ENCODE data around the gene L2HGDH. TPM values are rescaled to one million over a fixed set of nuclear protein-coding genes. Genes with fewer than 3 reads are reported as not detected.

The L2HGDH gene
- total RNA-seq, 1 donor from 2014 or later: 13.1 TPM

- Mint-ChIP-seq H3K27me3 (no peaks in the 10 kb centered on the region), H3K9me3 (ENCODE audit: low read depth) (no peaks in the 10 kb centered on the region), H3K36me3 (ENCODE audit: insufficient read depth) (peaks cover 13% of the 10 kb centered on the region), H3K27ac (peak overlapping the region; percentile 9), H3K4me1 (ENCODE audit: low read depth) (no peaks in the 10 kb centered on the region), H3K4me3 (ENCODE audit: low read depth) (no peak overlapping the region)
- no peak for TF ChIP-seq CTCF (IDR thresholded peaks at IDR 0.05; ENCODE audit: unreplicated experiment)
- no peak for DNase-seq (ENCODE audit: low spot score, unreplicated experiment)
Measured at GRCh38 chr14:50288146-50288545, 23.9 kb downstream of the L2HGDH start.

GRCh38 chr14:50285861-50286260, 26.2 kb downstream of the L2HGDH start:
- no peaks in the 10 kb centered on the region for H3K4me1 Mint-ChIP-seq (ENCODE audit: low read depth)
- TF ChIP-seq CTCF (IDR thresholded peaks at IDR 0.05; ENCODE audit: unreplicated experiment): no peak

GRCh38 chr14:50272498-50272897, 39.5 kb downstream of the L2HGDH start:
- DNase-seq (ENCODE audit: low spot score, unreplicated experiment): no peak
- Mint-ChIP-seq H3K27ac (no peak overlapping the region), H3K4me1 (ENCODE audit: low read depth) (no peaks in the 10 kb centered on the region), H3K36me3 (ENCODE audit: insufficient read depth) (peaks cover 10% of the 10 kb centered on the region), H3K27me3 (no peaks in the 10 kb centered on the region), H3K4me3 (ENCODE audit: low read depth) (no peak overlapping the region), H3K9me3 (ENCODE audit: low read depth) (no peaks in the 10 kb centered on the region)
- TF ChIP-seq CTCF (IDR thresholded peaks at IDR 0.05; ENCODE audit: unreplicated experiment): no peak

More at GRCh38 chr14:50285861-50286260, 26.2 kb downstream of the L2HGDH start:
- Mint-ChIP-seq H3K9me3 (ENCODE audit: low read depth) (no peaks in the 10 kb centered on the region), H3K27me3 (no peaks in the 10 kb centered on the region), H3K36me3 (ENCODE audit: insufficient read depth) (peaks cover 9% of the 10 kb centered on the region), H3K4me3 (ENCODE audit: low read depth) (no peak overlapping the region), H3K27ac (no peak overlapping the region)
- DNase-seq (ENCODE audit: low spot score, unreplicated experiment): no peak

GRCh38 chr14:50270932-50271331, 41.1 kb downstream of the L2HGDH start:
- Mint-ChIP-seq H3K4me3 (ENCODE audit: low read depth) (no peak overlapping the region), H3K9me3 (ENCODE audit: low read depth) (no peaks in the 10 kb centered on the region), H3K36me3 (ENCODE audit: insufficient read depth) (peaks cover 10% of the 10 kb centered on the region), H3K27me3 (no peaks in the 10 kb centered on the region), H3K4me1 (ENCODE audit: low read depth) (no peaks in the 10 kb centered on the region), H3K27ac (no peak overlapping the region)
- no peak for TF ChIP-seq CTCF (IDR thresholded peaks at IDR 0.05; ENCODE audit: unreplicated experiment)
- no peak for DNase-seq (ENCODE audit: low spot score, unreplicated experiment)

- H3K36me3 Mint-ChIP-seq (ENCODE audit: insufficient read depth): peaks cover 8% of the 10 kb centered on the region
- H3K27me3 Mint-ChIP-seq: no peaks in the 10 kb centered on the region
- no peak for DNase-seq (ENCODE audit: low spot score, unreplicated experiment)
- no peaks in the 10 kb centered on the region for H3K9me3 Mint-ChIP-seq (ENCODE audit: low read depth)
- no peak overlapping the region for H3K27ac Mint-ChIP-seq
- no peaks in the 10 kb centered on the region for H3K4me1 Mint-ChIP-seq (ENCODE audit: low read depth)
- no peak for TF ChIP-seq CTCF (IDR thresholded peaks at IDR 0.05; ENCODE audit: unreplicated experiment)
- H3K4me3 Mint-ChIP-seq (ENCODE audit: low read depth): no peak overlapping the region
Measured at GRCh38 chr14:50265029-50265428, 47.0 kb downstream of the L2HGDH start.

Data from progenitor cell of endocrine pancreas (in vitro differentiated cells).